B cell (primary cell): ENCODE results near the gene PCSK9. TPM values are rescaled to one million over a fixed set of nuclear protein-coding genes. Genes with fewer than 3 reads are reported as not detected.

Experiments used
- ATAC-seq: fragments of 200-7000 bp; cut with Tn5 transposase; one replicate; pipeline ENCODE4 v1.10.0; 2021; ENCODE audit warnings: low read depth, mild to moderate bottlenecking, moderate number of reproducible peaks, moderate library complexity
- CTCF ChIA-PET: fragments of 350-600 bp; sonication (Branson Sonifier 250); formaldehyde crosslinking; loops from one replicate; lab custom pipeline; 2021; ENCODE audit warnings: antibody characterized with exemption, inconsistent platforms; lab: Charles Lee
- POLR2A ChIA-PET: fragments of 350-600 bp; sonication (Branson Sonifier 250); formaldehyde crosslinking; loops from one replicate; lab custom pipeline; 2021; ENCODE audit warnings: antibody characterized with exemption; lab: Charles Lee
- DNase-seq: peaks from one replicate; pipeline ENCODE4 v3.0.0; 2013
- H2AFZ ChIP-seq: 2 replicates; pipeline ENCODE4 v1.6.1; 2012; ENCODE audit warnings: mild to moderate bottlenecking, low read depth, low read length; ENCODE audit not compliant: insufficient read depth, poor library complexity, severe bottlenecking
- H3K27ac ChIP-seq, 2 donors: 1 replicate in 1 of 2; 2 replicates in 1 of 2; pipeline ENCODE4 v1.5.1; 2012 to 2013; ENCODE audit warnings: low read length in 2 of 2, mild to moderate bottlenecking in 2 of 2, moderate library complexity in 1 of 2
- H3K27me3 ChIP-seq, 4 experiments: fragments of 200-600 bp in 1 of 4; sonication (generic) in 1 of 4; replicated peaks in 1 of 4; 1 replicate in 2 of 4; 2 replicates in 2 of 4; pipeline versions ENCODE4 v1.6.1 to v1.7.0; 2013 to 2016; ENCODE audit warnings: low read length in 3 of 4, mild to moderate bottlenecking in 2 of 4, mixed read lengths in 1 of 4, moderate library complexity in 1 of 4; ENCODE audit not compliant: insufficient read depth in 4 of 4, control insufficient read depth in 3 of 4; ENCODE audit errors: control extremely low read depth in 1 of 4
- H3K36me3 ChIP-seq, 2 experiments: replicated peaks in 1 of 2; 1 replicate in 1 of 2; 2 replicates in 1 of 2; pipeline versions ENCODE4 v1.6.1 to v1.7.1; 2013; ENCODE audit warnings: low read length in 1 of 2; ENCODE audit not compliant: insufficient read depth in 2 of 2, control insufficient read depth in 1 of 2; ENCODE audit errors: control extremely low read depth in 1 of 2, extremely low read depth in 1 of 2
- H3K4me1 ChIP-seq, 2 donors: fragments of 200-600 bp in 1 of 2; sonication (generic) in 1 of 2; 1 replicate in 1 of 2; 2 replicates in 1 of 2; pipeline versions ENCODE4 v1.5.1 to v1.6.1; 2013 to 2017; ENCODE audit warnings: low read length in 2 of 2; ENCODE audit not compliant: control insufficient read depth in 2 of 2, insufficient read depth in 2 of 2
- H3K4me2 ChIP-seq: replicated peaks from 2 replicates; pipeline ENCODE3; 2012; ENCODE audit warnings: mild to moderate bottlenecking, low read depth, low read length; ENCODE audit not compliant: poor library complexity, severe bottlenecking
- H3K4me3 ChIP-seq, 5 experiments: fragments of 200-600 bp in 1 of 5; sonication (generic) in 1 of 5; 1 replicate in 3 of 5; 2 replicates in 2 of 5; pipeline versions ENCODE4 v1.5.1 to v1.7.0; 2011 to 2016; ENCODE audit warnings: low read length in 4 of 5, mild to moderate bottlenecking in 4 of 5, low read depth in 2 of 5, control low read depth in 1 of 5, moderate library complexity in 1 of 5; ENCODE audit not compliant: insufficient read depth in 1 of 5; ENCODE audit errors: control extremely low read depth in 1 of 5, extremely low read depth in 1 of 5
- H3K79me2 ChIP-seq: fragments of 200-600 bp; sonication (generic); one replicate; pipeline ENCODE4 v1.6.0; 2016; ENCODE audit warnings: low read length; ENCODE audit not compliant: control insufficient read depth, insufficient read depth
- H3K9ac ChIP-seq: fragments of 200-600 bp; sonication (generic); 2 replicates; pipeline ENCODE4 v1.6.1; 2017; ENCODE audit warnings: mild to moderate bottlenecking, low read length, moderate library complexity
- H3K9me3 ChIP-seq, 3 donors: one replicate each; pipeline versions ENCODE4 v1.6.1 to v1.7.1; 2013; ENCODE audit warnings: low read length in 2 of 3; ENCODE audit not compliant: control insufficient read depth in 2 of 3, insufficient read depth in 1 of 3; ENCODE audit errors: control extremely low read depth in 1 of 3
- H4K20me1 ChIP-seq: 2 replicates; pipeline ENCODE4 v1.6.0; 2012; ENCODE audit warnings: mild to moderate bottlenecking, low read length; ENCODE audit not compliant: insufficient read depth, control insufficient read depth, poor library complexity, severe bottlenecking
- H3K27ac Mint-ChIP-seq: one replicate; pipeline ENCODE4 v1.8.0; 2021; ENCODE audit warnings: mixed read lengths
- H3K27me3 Mint-ChIP-seq: one replicate; pipeline ENCODE4 v1.8.0; 2021; ENCODE audit warnings: mixed read lengths
- H3K4me1 Mint-ChIP-seq: one replicate; pipeline ENCODE4 v1.8.0; 2021; ENCODE audit warnings: mixed read lengths
- H3K4me3 Mint-ChIP-seq: one replicate; pipeline ENCODE4 v1.8.0; 2021; ENCODE audit warnings: mixed read lengths
- H3K9me3 Mint-ChIP-seq: one replicate; pipeline ENCODE4 v1.8.0; 2022; ENCODE audit warnings: mixed read lengths; ENCODE audit not compliant: insufficient read depth
- CTCF ChIP-seq: fragments of 200-600 bp; IDR thresholded peaks from one replicate; pipeline ENCODE4 v1.8.0; 2022; ENCODE audit warnings: antibody characterized with exemption, mild to moderate bottlenecking
- EZH2 ChIP-seq: IDR thresholded peaks from 2 replicates; pipeline ENCODE4 v1.6.1; 2012; ENCODE audit warnings: borderline replicate concordance, low read depth, mild to moderate bottlenecking, moderate library complexity, low read length; ENCODE audit not compliant: insufficient read depth, poor library complexity, severe bottlenecking
- WGBS: methylation state at CpG from one replicate; pipeline ENCODE4 v1.1.5; 2013; ENCODE audit warnings: missing lambda C conversion rate; ENCODE audit not compliant: insufficient coverage; 5-methylcytosine and 5-hydroxymethylcytosine counted together
- intact Hi-C: fragments of 100-400 bp; cut with micrococcal nuclease; formaldehyde crosslinking; loops from one replicate; pipeline ENCODE4 v1.10.0; 2022
- polyA plus RNA-seq: library from polyadenylated mRNA; depleted of rRNA; stranded (reverse); fragments of >200 nt; gene quantifications from 2 replicates; pipeline ENCODE4 v1.2.3, GENCODE V29; 2012
- total RNA-seq, 2 donors: library from RNA; stranded (reverse); fragments of 120-200 nt in 1 of 2; gene quantifications; 1 replicate in 1 of 2; 2 replicates in 1 of 2; pipeline versions ENCODE4 v1.2.3 to v1.2.4, GENCODE V29; 2013 to 2022

PCSK9 gene
- total and polyA plus RNA-seq, 2 donors (not counting 1 experiment from before 2014, with no cell fraction given) = not detected

DNA sequence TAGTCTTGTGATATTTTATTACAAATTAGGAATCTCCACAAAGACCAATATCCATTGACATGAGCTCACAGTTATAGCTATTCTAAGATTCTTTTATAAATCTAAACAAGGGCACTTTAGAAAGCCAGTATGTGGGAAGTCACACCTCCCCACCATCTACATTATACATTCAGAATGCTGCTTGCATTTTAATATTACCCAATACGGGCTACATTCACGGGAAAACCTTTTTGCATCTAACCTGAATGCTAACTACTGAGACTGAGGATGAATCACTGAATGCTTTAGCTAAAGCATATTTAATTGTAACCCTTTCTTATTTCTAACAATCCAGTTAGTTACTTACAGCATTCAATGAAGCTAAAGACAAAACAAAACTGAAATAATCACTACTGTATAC, 53.1 kb downstream of the PCSK9 start:
- Histone ChIP-seq H4K20me1 (no peaks in the 10 kb centered on the region), H3K27me3 (no peaks in the 10 kb centered on the region), H3K4me3 (no peak overlapping the region), H3K4me1 (peaks cover 0 to 4% of the 10 kb centered on the region in 2 donors), H2AFZ (no peak overlapping the region), H3K36me3 (peaks cover 22 to 99% of the 10 kb centered on the region in 2 experiments), H3K79me2 (no peaks in the 10 kb centered on the region), H3K9ac (no peak overlapping the region), H3K27ac (no peak overlapping the region), H3K9me3 (no peaks in the 10 kb centered on the region), H3K4me2 (no peak overlapping the region)
- WGBS = no CpG with 5 or more reads among the region's 2 CpGs
- Mint-ChIP-seq H3K4me3 (no peak overlapping the region), H3K4me1 (peaks cover 5% of the 10 kb centered on the region), H3K27ac (no peak overlapping the region), H3K27me3 (no peaks in the 10 kb centered on the region), H3K9me3 (no peaks in the 10 kb centered on the region)
- POLR2A ChIA-PET = no interaction called here
- TF ChIP-seq EZH2 = no peak
- ATAC-seq (no peak), DNase-seq (no peak)
- CTCF ChIA-PET = interaction anchor here (1.6 kb wide), 1 partner anchor 21 kb away, joined by 4 read pairs; no protein-coding TSS in a partner anchor
- intact Hi-C loops = no loop called here

DNA sequence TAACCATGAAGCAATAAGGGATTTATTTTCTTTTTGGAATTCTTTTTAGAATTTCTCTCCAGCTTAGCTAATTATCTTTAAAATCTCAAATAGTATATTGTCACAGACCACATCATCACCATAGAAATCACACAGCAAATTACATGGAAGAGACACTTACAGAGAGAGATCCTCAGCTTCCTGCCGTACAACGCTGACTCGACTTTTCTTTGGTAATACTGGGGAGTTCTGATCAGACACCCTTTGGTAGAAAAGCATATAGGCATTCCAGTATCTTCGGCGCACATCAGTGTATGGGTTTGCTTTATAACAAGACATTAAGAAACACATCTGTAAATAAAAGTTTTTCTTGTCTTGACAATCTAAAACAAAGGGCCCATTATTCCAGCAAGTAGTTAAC, 55.7 kb downstream of the PCSK9 start:
- Histone ChIP-seq H3K27me3 (no peaks in the 10 kb centered on the region), H3K9me3 (no peaks in the 10 kb centered on the region), H3K27ac (no peak overlapping the region), H4K20me1 (no peaks in the 10 kb centered on the region), H3K4me3 (no peak overlapping the region), H2AFZ (no peak overlapping the region), H3K9ac (no peak overlapping the region), H3K4me2 (no peak overlapping the region), H3K36me3 (peaks cover 18 to 99% of the 10 kb centered on the region in 2 experiments), H3K79me2 (no peaks in the 10 kb centered on the region), H3K4me1 (no peaks in the 10 kb centered on the region)
- Mint-ChIP-seq H3K4me1 (no peaks in the 10 kb centered on the region), H3K4me3 (no peak overlapping the region), H3K9me3 (no peaks in the 10 kb centered on the region), H3K27ac (no peak overlapping the region), H3K27me3 (no peaks in the 10 kb centered on the region)
- ChIA-PET POLR2A (no interaction called here), CTCF (interaction anchor here (0.8 kb wide), 1 partner anchor 44 kb away, joined by 3 read pairs; no protein-coding TSS in a partner anchor)
- TF ChIP-seq EZH2 (no peak), CTCF (no peak)
- no peak for DNase-seq
- ATAC-seq = no peak
- intact Hi-C loops = loop anchor here (5.0 kb wide), 1 partner anchor 47 kb away; no protein-coding TSS in a partner anchor
- no CpG with 5 or more reads among the region's 5 CpGs for WGBS
